HG03460 (cell line): Measurements from ENCODE around the gene IMPG1.

Experiments used
- ATAC-seq: cut with Tn5 transposase; IDR thresholded peaks from one replicate; pipeline ENCODE4 v1.9.1; 2021; ENCODE audit not compliant: unreplicated experiment

The IMPG1 gene

GRCh38 chr6:75896526-75896925 lies 175.9 kb downstream of the IMPG1 start:
- ATAC-seq = no peak

GRCh38 chr6:75893776-75894152 lies 178.7 kb downstream of the IMPG1 start:
- no peak for ATAC-seq

- no peak for ATAC-seq
Observed at GRCh38 chr6:75893058-75893775, 179.2 kb downstream of the IMPG1 start.

- ATAC-seq = no peak
Observed at GRCh38 chr6:75892384-75892783, 180.1 kb downstream of the IMPG1 start.

- ATAC-seq = no peak
Observed at GRCh38 chr6:75884822-75885221, 187.6 kb downstream of the IMPG1 start.

- no peak for ATAC-seq
Observed at GRCh38 chr6:75882734-75883133, 189.7 kb downstream of the IMPG1 start.

GRCh38 chr6:75880305-75880704 lies 192.2 kb downstream of the IMPG1 start:
- ATAC-seq = no peak

GRCh38 chr6:75876152-75876551 lies 196.3 kb downstream of the IMPG1 start:
- no peak for ATAC-seq

- ATAC-seq = no peak
Observed at GRCh38 chr6:75874224-75874623, 198.2 kb downstream of the IMPG1 start.
